ENCODE data around the gene CAMSAP3.
"Not testable (repeated sequence)": the region's sequence is repeated elsewhere in the genome, so short reads cannot be mapped to it uniquely, and the experiment has no call there.

- TF ChIP-seq, protein P1, sequence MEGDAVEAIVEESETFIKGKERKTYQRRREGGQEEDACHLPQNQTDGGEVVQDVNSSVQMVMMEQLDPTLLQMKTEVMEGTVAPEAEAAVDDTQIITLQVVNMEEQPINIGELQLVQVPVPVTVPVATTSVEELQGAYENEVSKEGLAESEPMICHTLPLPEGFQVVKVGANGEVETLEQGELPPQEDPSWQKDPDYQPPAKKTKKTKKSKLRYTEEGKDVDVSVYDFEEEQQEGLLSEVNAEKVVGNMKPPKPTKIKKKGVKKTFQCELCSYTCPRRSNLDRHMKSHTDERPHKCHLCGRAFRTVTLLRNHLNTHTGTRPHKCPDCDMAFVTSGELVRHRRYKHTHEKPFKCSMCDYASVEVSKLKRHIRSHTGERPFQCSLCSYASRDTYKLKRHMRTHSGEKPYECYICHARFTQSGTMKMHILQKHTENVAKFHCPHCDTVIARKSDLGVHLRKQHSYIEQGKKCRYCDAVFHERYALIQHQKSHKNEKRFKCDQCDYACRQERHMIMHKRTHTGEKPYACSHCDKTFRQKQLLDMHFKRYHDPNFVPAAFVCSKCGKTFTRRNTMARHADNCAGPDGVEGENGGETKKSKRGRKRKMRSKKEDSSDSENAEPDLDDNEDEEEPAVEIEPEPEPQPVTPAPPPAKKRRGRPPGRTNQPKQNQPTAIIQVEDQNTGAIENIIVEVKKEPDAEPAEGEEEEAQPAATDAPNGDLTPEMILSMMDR (IDR thresholded peaks at IDR 0.05), result not testable (repeated sequence)
- not testable (repeated sequence) for TF ChIP-seq POLR2A (IDR thresholded peaks at IDR 0.05)
Observed at GRCh38 chr19:7643629-7644549, 48.2 kb downstream of the CAMSAP3 start.
